Ishikawa (cell line): ENCODE results near the gene CLK3.

Source experiments
- CEBPB ChIP-seq: IDR thresholded peaks from 2 replicates; pipeline ENCODE4 v1.6.1; 2012
- CREB1 ChIP-seq: IDR thresholded peaks from 2 replicates; pipeline ENCODE4 v1.6.1; 2012; ENCODE audit warnings: low read depth
- EGR1 ChIP-seq: IDR thresholded peaks from 2 replicates; pipeline ENCODE4 v1.6.1; 2012
- EP300 ChIP-seq: IDR thresholded peaks from 2 replicates; pipeline ENCODE4 v1.6.1; 2012; ENCODE audit warnings: borderline replicate concordance
- FOXM1 ChIP-seq: IDR thresholded peaks from 2 replicates; pipeline ENCODE4 v1.6.1; 2012; ENCODE audit warnings: low read depth, borderline replicate concordance
- NFIC ChIP-seq: IDR thresholded peaks from 2 replicates; pipeline ENCODE4 v1.6.1; 2012
- RAD21 ChIP-seq: IDR thresholded peaks from 2 replicates; pipeline ENCODE4 v1.6.1; 2012; ENCODE audit warnings: low read depth
- TAF1 ChIP-seq: IDR thresholded peaks from 2 replicates; pipeline ENCODE4 v1.6.1; 2012; ENCODE audit warnings: low read depth, mild to moderate bottlenecking
- TCF12 ChIP-seq: IDR thresholded peaks from 2 replicates; pipeline ENCODE4 v1.6.1; 2012; ENCODE audit warnings: low read depth
- TEAD4 ChIP-seq: IDR thresholded peaks from 2 replicates; pipeline ENCODE4 v1.6.1; 2012
- YY1 ChIP-seq: IDR thresholded peaks from 2 replicates; pipeline ENCODE4 v1.6.1; 2012; ENCODE audit warnings: low read depth
- ZBTB7A ChIP-seq: IDR thresholded peaks from 2 replicates; pipeline ENCODE4 v1.6.1; 2012; ENCODE audit warnings: low read depth
- TF ChIP-seq, protein P1 (sequence below): IDR thresholded peaks from 2 replicates; pipeline ENCODE4 v1.6.1; 2012
- TF ChIP-seq, protein P2 (sequence below): IDR thresholded peaks from 2 replicates; pipeline ENCODE4 v1.6.1; 2012
- TF ChIP-seq, protein P3 (sequence below): IDR thresholded peaks from 2 replicates; pipeline ENCODE4 v1.6.1; 2012; ENCODE audit warnings: low read depth, mild to moderate bottlenecking

The CLK3 gene

DNA sequence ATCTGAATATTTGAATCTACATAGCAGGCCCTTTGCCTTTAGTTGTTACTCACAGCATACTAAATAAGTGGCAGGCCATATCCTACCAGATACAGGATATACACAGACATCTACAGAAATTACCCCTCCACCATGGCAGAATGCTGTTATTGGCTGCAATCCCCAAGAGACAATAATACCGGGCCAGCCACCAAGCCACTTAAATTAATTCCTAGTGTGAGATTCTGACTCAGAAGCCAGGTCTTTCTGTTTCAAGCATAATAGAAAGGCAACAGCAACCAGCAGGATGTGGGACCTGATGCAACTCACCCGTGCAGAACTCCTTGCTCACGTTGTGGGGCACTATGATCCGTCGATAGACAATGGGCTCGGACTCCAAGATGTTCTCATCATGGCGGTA is 39.8 kb downstream of the CLK3 start:
- TF ChIP-seq TCF12 (peak; percentile 71), EP300 (peak; percentile 77; the same call in 1 of the 2 replicates), NFIC (peak; percentile 76), TEAD4 (peak; percentile 40; the same call in 1 of the 2 replicates)
- TF ChIP-seq, protein P1, sequence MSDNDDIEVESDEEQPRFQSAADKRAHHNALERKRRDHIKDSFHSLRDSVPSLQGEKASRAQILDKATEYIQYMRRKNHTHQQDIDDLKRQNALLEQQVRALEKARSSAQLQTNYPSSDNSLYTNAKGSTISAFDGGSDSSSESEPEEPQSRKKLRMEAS, result no peak; the same call in 1 of the 2 replicates

DNA sequence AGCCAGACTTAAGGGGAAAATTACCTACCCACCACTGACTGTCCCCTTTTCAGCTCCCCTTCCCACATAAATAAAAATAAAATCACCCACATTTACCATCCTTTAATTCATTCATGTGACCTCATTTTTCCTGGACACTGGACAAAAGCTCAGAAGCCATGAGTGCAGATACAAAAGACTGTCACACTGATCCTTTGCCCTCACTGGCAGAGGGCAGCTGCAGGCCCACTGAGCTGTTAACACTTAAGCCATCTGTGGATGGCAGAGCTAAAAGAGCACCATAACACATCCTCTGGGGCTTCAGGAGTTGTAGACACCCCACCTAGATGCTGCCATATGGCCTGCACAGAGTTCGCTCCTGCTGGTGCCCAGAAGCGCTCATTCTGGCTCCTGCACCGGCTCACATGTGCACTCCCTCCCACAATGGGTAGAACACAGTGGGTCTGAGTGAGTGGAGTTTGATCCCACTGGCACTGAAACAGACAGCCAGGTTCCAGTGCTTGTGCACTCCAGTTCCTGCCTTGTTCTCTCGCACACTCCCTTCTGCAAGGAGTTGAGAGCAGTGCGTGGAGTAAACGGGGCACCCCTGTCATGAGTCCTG is 41.4 kb downstream of the CLK3 start:
- TF ChIP-seq YY1 (no peak), RAD21 (no peak), NFIC (no peak), FOXM1 (no peak), TEAD4 (no peak), TCF12 (no peak), ZBTB7A (no peak), CREB1 (no peak)
- TF ChIP-seq, protein P2, sequence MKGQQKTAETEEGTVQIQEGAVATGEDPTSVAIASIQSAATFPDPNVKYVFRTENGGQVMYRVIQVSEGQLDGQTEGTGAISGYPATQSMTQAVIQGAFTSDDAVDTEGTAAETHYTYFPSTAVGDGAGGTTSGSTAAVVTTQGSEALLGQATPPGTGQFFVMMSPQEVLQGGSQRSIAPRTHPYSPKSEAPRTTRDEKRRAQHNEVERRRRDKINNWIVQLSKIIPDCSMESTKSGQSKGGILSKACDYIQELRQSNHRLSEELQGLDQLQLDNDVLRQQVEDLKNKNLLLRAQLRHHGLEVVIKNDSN, result no peak
- TF ChIP-seq, protein P1, result no peak
- TF ChIP-seq, protein P3, sequence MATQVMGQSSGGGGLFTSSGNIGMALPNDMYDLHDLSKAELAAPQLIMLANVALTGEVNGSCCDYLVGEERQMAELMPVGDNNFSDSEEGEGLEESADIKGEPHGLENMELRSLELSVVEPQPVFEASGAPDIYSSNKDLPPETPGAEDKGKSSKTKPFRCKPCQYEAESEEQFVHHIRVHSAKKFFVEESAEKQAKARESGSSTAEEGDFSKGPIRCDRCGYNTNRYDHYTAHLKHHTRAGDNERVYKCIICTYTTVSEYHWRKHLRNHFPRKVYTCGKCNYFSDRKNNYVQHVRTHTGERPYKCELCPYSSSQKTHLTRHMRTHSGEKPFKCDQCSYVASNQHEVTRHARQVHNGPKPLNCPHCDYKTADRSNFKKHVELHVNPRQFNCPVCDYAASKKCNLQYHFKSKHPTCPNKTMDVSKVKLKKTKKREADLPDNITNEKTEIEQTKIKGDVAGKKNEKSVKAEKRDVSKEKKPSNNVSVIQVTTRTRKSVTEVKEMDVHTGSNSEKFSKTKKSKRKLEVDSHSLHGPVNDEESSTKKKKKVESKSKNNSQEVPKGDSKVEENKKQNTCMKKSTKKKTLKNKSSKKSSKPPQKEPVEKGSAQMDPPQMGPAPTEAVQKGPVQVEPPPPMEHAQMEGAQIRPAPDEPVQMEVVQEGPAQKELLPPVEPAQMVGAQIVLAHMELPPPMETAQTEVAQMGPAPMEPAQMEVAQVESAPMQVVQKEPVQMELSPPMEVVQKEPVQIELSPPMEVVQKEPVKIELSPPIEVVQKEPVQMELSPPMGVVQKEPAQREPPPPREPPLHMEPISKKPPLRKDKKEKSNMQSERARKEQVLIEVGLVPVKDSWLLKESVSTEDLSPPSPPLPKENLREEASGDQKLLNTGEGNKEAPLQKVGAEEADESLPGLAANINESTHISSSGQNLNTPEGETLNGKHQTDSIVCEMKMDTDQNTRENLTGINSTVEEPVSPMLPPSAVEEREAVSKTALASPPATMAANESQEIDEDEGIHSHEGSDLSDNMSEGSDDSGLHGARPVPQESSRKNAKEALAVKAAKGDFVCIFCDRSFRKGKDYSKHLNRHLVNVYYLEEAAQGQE, result no peak

DNA sequence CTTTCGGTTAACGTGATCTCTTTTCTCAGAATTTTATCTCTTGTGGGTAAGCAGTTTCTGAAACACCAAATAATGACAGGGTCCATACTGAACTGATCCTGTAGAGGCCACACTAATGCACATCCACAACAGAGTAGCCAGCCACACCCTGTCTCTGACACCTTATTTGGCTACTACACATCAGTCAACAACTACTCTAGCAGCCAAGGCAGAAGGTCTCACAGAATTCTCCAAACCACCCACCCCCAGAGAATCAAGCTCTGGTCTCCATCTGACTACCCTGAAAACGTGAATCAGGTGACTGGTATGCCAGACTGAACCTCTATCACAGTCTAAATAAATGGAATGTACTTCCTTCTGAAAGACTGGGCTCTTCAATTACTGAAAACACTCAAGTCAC is 42.2 kb downstream of the CLK3 start:
- TF ChIP-seq ZBTB7A, result no peak
- no peak for TF ChIP-seq NFIC
- no peak for TF ChIP-seq CREB1
- TF ChIP-seq, protein P1, result no peak
- no peak for TF ChIP-seq TCF12
- TF ChIP-seq CEBPB, result no peak
- TF ChIP-seq TEAD4, result no peak
- TF ChIP-seq RAD21, result no peak
- TF ChIP-seq, protein P2, result no peak
- no peak for TF ChIP-seq FOXM1
- no peak for TF ChIP-seq EGR1
- no peak for TF ChIP-seq TAF1
- no peak for TF ChIP-seq EP300
- no peak for TF ChIP-seq YY1
- TF ChIP-seq, protein P3, result no peak

DNA sequence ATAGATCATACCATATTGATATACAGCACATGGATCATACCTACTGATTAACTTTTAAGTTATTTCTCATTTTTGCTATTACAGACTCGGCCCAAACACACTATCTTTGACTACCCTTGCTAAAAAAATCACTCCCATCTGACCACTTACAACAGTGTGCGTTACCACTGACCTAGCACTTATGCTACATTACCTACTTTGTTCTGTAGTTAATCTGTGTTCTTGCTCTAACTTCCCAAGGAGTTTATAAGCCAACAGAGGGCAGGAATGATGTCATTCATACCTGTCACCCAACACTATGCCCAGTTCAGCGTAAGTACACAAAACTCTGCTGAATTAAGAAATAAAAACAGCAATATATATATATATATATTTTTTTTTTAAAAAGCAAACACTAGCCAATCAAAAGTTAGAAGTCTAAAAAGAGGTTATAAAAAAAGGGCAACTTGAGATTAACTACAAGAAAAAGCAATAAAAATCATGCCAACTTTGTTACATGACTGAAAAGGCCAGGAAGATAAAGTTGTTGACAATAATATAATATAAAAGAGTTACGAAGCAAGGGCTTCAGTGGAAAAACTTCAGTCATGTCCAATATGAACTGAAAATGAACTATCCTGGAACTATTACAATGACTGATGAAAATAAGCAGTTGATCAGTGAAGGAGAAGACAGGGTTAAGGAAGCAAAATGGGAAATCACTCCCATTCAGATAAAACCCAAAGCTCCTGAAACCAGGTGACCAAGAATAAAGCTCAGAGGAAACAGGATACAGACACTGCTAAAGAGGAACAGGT is 46.6 kb downstream of the CLK3 start:
- TF ChIP-seq YY1 (no peak), ZBTB7A (no peak), CEBPB (no peak), EP300 (no peak), TCF12 (no peak), TAF1 (no peak), EGR1 (no peak), FOXM1 (no peak), RAD21 (no peak), NFIC (no peak), TEAD4 (no peak), CREB1 (no peak)
- TF ChIP-seq, protein P1, result no peak
- TF ChIP-seq, protein P3, result no peak
- TF ChIP-seq, protein P2, result no peak
